DMS79 (cell line): Measurements from ENCODE around the gene FGGY.
"Not testable (repeated sequence)": the region's sequence is repeated elsewhere in the genome, so short reads cannot be mapped to it uniquely, and the experiment has no call there.

Source experiments
- DNase-seq: peaks from one replicate; lab custom pipeline; 2025; lab: John Stamatoyannopoulos, UW

The FGGY gene

GRCh38 chr1:59352065-59352464, 55.2 kb downstream of the FGGY start:
- DNase-seq, result no peak

- no peak for DNase-seq
Measured at GRCh38 chr1:59353453-59353852, 56.6 kb downstream of the FGGY start.

DNA sequence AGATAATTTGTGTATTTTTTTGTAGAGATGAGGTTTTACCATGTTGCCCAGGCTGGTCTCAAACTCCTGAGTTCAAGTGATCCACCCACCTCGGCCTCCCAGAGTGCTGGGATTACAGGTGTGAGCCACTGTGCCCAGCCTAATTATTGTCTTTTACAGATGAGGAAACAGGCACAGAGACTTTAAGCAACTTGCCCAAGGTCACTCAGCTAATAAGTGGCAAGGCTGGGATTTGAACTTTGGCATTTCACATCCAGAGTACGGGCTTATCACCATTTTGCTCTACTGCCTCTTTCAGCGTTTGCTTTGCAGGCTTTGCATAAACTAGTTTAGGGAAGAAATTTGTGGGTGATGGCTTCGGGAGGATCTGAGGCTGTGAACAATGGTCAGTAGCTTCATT, 57.3 kb downstream of the FGGY start:
- DNase-seq, result not testable (repeated sequence)

GRCh38 chr1:59354709-59355337, 57.9 kb downstream of the FGGY start:
- no peak for DNase-seq

GRCh38 chr1:59355361-59355760, 58.5 kb downstream of the FGGY start:
- DNase-seq, result no peak

- DNase-seq, result no peak
Measured at GRCh38 chr1:59356627-59357026, 59.7 kb downstream of the FGGY start.

DNA sequence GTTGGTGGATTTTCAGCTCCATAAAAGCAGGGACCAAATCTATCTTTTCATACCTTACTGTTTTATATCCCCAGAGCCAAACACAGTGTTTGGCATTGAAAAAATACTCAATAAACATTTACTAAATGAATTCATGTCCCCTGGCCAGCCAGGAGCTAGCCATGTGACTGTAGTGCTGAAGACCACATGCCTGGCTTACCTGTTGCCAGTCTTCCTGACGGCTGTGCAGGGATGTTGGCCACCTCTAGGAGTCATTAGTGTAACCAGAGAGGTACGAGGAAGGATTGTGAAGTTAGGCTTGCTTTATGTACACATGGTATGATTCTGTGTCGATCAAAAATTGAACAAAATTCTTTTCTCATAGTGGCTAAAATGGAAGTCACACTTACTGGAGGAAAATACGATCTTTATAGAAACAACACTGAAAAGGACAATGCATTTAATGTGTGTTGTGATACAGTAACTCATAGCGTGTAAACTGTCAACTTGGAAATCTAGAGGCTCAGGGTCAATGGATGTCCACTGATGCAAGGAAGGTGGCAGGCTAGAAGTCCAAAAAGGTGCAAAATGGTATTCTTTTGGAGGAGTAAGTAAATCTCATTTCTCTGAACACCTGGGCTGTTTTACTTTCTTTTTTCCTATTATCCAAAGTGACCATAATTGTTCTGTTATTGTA, 60.9 kb downstream of the FGGY start:
- DNase-seq, result no peak

GRCh38 chr1:59359325-59359724, 62.4 kb downstream of the FGGY start:
- DNase-seq, result no peak

- no peak for DNase-seq
Measured at GRCh38 chr1:59360170-59360569, 63.3 kb downstream of the FGGY start.

GRCh38 chr1:59360729-59361128, 63.8 kb downstream of the FGGY start:
- no peak for DNase-seq

DNA sequence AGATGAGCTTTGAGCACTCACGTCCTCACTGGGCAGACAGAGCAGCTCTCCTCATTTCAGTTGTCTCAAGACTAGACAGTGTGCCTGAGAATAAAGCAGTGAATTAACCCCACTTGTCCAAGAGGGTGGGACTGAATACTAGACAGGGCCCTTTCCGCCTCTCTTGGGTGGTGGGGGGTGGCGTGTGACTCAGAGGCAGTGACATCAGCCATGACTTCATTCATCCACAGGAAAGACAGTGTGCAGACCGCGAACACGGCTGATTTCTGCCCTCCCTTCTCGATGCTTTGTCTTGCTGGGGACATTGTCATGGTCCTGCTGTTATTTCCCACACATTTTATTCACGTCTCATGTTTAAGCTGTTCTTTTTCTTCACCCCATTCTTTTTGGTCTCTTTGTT, 64.9 kb downstream of the FGGY start:
- DNase-seq, result no peak

- no peak for DNase-seq
Measured at GRCh38 chr1:59364037-59364436, 67.1 kb downstream of the FGGY start.

DNA sequence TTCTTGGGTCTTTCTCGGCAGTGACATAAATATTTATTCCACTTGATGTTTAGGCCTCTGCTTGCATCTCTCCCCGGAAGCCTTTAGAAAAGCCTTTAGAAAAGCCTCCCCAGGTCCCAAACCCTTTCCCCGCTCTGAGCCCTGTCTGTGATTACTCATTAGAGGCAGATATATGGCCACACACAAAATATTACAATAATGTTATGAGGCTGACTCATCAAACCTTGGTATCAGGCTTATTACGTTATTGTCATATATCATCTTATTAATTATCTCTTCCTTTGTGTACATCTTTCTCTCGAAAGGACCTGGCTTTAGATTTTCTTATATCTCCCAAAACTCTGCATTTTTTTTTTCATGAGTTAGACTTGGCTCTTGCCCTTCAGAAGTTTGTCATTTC, 69.5 kb downstream of the FGGY start:
- DNase-seq, result no peak

GRCh38 chr1:59367301-59368007, 70.6 kb downstream of the FGGY start:
- DNase-seq, result no peak

DNA sequence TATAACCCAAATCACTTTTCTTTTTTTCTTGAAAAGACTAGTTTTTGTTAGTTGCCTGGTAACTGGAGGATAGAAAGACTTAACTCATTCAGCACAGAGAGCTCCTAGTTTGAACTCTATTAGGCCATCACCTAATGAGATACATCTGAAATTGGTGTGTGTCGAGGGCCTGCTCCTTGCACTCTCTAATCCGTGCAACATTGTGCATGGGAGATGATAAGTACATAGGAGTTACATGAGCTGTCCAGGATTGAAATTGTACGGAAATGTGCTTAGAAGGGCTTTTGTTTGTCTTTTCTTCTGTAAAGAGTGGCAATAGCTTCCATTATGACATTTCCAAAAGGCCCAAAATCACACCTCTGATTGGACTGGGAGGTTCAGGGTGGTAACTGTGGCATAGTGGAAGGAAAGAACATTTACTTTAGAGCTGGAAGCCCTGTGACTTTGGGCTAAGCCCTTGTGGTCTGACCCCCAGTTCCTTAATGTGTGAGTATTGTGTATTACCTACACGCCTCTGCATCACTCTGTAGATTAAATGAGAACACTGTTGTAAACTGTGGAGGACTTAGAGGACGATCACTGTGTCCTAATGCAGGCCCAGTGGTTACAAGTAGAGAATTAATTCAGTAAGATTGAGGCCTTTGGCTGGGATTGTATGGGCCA, 71.2 kb downstream of the FGGY start:
- no peak for DNase-seq

DNA sequence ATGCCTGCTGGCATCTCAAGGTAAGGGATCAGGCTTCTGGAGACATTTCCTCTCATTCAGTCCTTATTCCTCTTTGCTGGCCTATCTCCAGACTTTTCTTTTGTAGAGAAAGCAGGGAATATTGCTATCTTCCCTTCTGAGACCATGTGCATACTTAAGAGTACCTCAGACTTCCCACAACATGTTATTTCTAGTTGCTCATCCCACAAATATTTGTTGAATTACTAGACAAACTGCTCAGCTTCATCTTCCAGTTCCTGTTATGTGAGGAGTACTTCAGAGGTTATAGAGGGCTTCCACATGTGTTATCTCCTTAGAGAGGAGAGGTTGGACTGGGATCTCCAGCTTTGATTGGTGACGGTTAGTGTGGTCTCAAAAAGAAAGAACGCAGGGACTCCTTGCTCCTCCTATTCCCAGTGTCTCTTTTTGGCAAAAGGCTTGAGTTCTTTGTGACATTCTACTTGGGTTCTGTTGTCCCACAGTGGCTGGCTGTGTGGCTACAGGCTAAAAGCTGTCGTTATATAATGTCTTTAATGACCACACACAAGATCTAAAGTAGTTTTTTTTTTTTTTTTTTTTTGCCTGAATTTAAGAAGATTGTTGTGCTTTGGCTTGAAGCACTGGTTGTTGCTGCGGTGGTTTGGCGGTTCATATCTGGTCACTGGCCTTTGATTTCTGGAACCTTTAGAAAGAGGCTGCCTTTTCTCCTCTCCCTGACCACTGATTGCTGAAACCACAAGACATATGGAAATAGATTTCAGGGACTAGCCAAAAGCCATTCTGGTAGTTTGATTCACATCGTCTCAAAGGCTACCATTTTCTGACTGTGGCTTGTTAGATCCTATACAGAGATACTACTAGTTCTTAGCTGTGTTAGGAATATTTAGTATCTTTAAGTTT, 78.7 kb downstream of the FGGY start:
- no peak for DNase-seq

DNA sequence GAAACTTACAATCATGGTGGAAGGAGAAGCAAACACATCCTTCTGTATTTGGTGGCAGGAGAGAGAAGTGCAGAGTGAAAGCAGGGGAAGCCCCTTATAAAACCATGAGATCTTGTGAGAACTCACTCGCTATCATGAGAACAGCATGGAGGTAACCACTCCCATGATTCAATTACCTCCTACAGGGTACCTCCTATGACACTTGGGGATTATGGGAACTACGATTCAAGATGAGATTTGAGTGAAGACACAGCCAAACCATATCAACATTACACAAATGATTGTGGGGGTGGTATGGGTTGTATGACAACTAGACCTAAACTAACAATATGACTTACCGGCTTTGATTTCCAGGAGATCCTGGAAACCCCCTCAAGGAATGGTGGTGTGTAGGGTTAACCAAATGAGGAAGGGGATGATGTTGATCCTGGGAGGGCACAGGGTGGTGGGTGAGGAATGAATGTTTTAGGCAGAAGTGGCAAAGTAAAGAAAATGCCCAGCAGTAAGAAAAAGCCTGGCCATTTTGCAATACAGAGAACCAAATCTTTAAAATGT, 80.5 kb downstream of the FGGY start:
- DNase-seq, result no peak

- no peak for DNase-seq
Measured at GRCh38 chr1:59378621-59379370, 81.9 kb downstream of the FGGY start.

DNA sequence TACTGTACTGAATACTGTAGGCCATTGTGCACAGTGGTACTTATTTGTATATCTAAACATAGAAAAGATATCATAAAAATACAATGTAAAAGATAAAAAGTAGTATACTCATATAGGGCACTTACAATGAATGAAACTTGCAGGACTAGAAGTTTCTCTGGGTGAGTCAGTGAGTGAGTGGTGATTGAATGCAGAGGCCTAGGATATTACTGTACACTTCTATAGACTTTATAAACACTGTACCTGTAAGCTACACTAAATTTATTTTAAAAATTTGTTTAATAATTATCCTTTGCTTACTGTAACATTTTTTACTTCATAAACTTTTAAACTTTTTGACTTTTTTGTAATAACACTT, 82.5 kb downstream of the FGGY start:
- DNase-seq, result no peak

DNA sequence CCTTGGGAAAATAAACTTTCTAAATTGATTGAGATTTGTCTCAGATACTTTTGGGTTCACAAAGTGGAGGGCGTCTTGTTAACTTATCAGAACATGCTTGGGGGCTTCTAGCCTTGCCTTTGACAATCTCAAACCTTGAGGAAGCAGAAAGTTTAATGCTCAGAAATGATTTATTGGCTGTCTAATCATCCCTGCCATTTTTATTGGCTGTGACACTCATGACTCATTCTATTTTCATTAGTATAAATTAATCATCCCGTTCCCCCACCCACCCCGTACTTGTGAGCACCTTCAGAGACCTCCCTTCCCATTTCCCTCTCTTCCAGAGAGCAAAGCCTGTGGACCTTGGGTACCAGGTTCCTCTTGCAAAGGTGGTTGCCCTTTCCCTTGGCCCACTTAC, 87.1 kb downstream of the FGGY start:
- no peak for DNase-seq

DNA sequence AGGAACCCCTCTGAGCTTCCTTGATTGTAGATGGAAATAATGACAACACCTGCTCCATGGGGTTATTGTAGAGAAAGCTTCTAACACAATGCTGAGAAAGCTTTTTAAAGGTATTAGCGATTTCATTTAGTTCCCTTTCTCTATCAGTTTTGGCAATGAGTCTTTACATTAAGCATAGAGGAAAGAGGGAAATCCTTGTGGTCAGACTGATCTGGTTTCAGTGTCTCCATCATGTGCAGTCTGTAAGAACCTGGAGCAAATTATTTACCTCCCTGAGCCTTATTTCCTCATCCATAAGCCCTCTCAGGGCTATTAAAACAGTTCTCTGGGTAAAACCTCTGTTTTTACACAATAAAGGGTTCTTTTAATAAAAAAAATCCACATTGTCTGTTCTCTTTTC, 87.5 kb downstream of the FGGY start:
- DNase-seq, result no peak
